CD4-positive, alpha-beta T cell treated with Interleukin-10 for 1 hour (primary cell): ENCODE data around the gene CEP104.

Experiments
- DNase-seq: peaks from one replicate; pipeline ENCODE4 v3.0.0-alpha.2; 2020

Gene CEP104

GRCh38 chr1:3893190-3893589, 36.2 kb upstream of the CEP104 start:
- no peak for DNase-seq

- no peak for DNase-seq
Observed at GRCh38 chr1:3892748-3893147, 35.7 kb upstream of the CEP104 start.

- DNase-seq: no peak
Observed at GRCh38 chr1:3891329-3891865, 34.4 kb upstream of the CEP104 start.

DNA sequence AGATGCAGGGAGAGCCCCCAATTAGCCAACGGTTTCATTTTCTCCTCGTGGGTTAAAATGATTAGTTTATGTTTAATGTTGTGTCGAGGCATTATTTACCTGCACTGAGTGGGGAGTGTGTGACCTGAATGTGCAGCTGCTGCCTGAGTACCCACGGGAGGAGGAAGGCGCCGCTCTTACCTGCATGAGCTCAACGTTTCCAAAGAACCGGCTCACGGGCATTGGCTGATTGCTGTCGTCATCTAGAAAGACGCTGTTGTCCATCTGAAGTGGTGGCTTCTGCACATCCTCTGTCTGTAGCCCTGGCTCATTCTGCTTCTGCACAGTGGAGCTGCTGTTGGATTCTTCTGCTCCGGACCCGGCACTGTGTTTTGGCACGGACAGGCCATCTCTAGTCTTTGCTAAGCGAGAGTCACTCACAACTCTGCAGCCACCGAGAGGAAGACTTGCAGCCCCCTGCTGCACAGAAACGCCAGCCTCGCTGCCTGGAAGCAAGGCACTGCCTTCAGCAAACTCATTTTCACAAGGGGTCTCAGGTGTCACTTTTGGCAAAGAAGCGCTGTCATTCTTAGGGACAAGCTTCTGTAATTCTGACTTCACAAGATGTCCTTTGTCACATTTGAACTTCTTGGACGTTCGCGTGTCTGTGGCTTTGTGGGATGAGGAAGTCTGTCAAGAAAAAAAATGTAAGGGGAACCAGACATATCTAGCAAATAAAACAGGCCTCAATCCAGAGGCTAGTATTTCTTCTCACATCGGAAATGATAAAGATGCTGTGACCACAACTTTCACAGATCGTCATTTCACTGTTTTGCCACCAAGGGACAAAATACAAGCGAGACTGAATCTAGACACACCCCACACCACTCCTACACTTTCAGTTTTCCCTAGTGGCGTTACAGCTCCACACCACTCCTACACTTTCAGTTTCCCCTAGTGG, 33.6 kb upstream of the CEP104 start:
- peak; percentile 61 for DNase-seq

DNA sequence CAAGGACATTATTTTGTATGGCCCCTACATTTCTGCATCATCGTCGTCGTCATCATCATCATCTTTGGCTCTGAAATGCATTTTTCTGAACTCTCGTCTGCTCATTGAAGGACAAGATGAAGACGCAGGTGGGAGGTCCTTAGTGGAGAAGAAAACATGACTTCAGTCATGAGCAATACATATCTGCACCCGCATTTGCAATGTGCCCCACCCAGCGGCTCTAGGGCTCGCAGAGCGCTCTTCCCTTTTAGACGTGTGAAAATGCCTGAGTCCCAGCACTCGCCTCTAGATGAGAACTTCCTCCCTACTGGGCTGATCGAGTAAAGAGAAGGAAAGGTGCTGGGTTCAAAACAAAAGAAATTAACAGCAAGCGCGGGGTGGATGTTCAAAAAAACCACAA, 32.9 kb upstream of the CEP104 start:
- peak; percentile 51 for DNase-seq

DNA sequence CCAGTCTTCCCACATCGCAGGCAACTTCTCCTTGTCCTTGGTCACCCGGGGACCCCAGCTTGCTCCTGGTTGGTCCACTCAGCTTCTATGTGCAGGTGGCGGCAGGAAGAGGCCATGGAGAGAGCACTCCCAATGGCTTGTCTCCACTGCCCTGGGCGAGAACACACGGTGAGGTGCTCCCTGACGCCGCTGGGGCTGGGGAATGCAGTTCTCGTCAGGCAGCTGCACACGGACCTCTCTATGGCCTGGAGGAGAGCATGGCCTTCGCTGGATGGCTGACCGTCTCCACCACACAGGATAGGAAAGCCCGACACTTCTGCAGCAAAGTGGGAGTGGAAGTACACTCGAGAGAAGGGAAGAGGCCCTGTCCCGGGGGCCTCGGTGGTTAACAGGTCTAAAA, 31.3 kb upstream of the CEP104 start:
- DNase-seq: no peak

GRCh38 chr1:3886691-3887090, 29.7 kb upstream of the CEP104 start:
- DNase-seq: no peak

DNA sequence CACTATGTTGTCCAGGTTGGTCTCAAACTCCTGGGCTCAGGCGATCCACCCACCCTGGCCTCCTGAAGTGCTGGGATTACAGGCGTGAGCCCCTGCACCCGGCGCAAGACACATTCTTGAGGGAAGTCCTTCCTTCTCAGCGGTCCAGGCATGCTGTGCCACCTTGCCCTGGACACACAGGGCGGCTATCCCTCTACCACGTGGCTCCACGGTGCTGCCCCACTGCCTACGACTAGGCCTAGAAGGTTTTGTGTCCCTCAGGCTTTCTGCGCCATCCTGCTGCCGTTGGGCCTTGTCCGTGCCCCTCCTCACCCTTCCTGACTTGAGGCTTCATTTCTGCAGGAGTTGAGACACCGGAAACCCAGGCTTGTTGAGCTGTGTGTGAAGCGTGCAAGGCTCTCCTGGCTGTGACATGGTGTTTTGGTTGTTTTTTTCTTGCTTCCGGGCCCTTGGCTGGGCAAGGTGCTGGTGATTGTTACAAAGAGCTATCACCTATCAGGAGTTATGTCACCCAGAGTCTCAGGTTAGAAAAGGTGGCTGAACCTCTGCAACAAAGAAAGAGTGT, 29.2 kb upstream of the CEP104 start:
- DNase-seq: no peak

GRCh38 chr1:3885611-3886010, 28.6 kb upstream of the CEP104 start:
- no peak for DNase-seq

- DNase-seq: no peak
Observed at GRCh38 chr1:3884966-3885365, 28.0 kb upstream of the CEP104 start.

GRCh38 chr1:3883194-3883925, 26.3 kb upstream of the CEP104 start:
- peak; percentile 51 for DNase-seq

- DNase-seq: no peak
Observed at GRCh38 chr1:3881193-3881480, 24.1 kb upstream of the CEP104 start.

GRCh38 chr1:3880429-3881192, 23.6 kb upstream of the CEP104 start:
- DNase-seq: no peak

- no peak for DNase-seq
Observed at GRCh38 chr1:3879787-3880428, 22.9 kb upstream of the CEP104 start.

- DNase-seq: no peak
Observed at GRCh38 chr1:3879099-3879498, 22.1 kb upstream of the CEP104 start.

- DNase-seq: no peak
Observed at GRCh38 chr1:3876716-3877115, 19.7 kb upstream of the CEP104 start.

- DNase-seq: no peak
Observed at GRCh38 chr1:3874736-3875135, 17.7 kb upstream of the CEP104 start.

GRCh38 chr1:3872546-3872945, 15.5 kb upstream of the CEP104 start:
- DNase-seq: no peak

DNA sequence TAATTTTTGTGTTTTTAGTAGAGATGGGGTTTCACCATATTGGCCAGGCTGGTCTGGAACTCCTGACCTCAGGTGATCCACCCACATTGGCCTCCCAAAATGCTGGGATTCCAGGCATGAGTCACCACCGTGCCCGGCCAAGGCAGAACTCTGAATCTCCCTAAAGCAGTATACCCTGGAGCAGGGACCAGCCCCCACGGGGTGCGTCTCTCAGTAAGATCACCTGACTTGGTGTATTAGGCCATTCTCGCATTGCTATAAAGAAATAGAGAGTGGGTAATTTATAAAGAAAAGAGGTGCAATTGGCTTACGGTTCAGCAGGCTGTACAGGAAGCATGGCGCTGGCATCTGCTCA, 14.4 kb upstream of the CEP104 start:
- DNase-seq: no peak

DNA sequence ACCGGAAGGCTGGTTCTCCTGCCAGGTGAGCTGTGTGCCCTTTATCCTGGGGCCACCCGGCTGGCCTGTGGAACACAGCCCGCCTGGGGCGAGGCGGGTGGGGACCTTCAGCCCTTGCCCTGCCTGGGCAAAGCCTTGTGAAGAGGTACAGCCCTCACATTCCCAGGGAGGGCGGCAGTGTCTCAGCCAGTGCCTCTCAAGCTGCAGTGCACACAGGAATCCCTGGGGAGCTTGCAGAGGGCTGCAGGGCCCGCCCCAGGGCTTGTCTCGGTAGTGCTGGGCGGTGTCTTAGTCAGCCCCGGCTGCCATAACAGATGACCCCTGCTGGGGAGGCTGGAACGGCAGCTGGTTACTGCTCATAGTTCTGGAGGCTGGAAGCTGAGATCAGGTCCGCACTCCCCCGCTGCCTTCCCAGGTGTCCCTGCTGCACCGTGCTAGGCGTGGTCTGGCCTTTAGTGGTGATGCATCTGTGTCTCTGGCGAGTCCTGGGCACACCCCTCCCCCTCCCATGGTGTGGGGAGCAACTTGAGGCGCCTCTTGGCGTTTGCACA, 12.8 kb upstream of the CEP104 start:
- DNase-seq: no peak

DNA sequence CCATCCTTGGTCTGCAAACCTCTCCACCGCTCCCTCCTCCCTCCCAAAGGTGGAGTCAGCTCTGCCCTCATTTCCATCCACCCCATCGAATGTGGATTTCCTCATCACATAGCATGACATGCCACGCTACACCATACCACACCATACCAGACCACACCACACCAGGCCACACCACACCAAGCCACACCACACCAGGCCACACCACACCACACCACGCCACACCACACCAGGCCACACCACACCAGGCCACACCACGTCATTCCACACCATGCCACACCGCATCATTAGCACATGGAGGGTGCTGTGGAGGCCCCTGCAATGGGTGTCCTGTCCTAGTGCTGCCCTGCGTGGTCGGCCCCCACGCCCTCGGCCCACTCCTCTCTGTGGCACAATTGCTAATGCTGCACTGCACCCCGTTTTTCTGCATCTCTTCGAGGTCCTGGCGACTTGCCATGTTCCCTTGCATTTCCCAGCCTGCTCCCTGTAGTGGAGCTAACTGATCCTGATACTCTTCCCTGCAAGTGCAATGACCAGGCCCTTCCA, 11.5 kb upstream of the CEP104 start:
- no peak for DNase-seq

- DNase-seq: no peak
Observed at GRCh38 chr1:3865606-3866160, 8.7 kb upstream of the CEP104 start.
